RWPE2 (cell line): ENCODE results near the gene TRPM2.

Experiments used
- ATAC-seq: fragments of 200-7000 bp; cut with Tn5 transposase; 3 replicates; pipeline ENCODE4 v1.9.1; 2021; ENCODE audit warnings: low read depth
- DNase-seq: peaks from one replicate; pipeline ENCODE4 v3.0.0-alpha.2; 2020; ENCODE audit warnings: low spot score
- H3K27ac ChIP-seq: fragments of 450-650 bp; 2 replicates; pipeline ENCODE4 v1.5.1; 2017; ENCODE audit warnings: mild to moderate bottlenecking; ENCODE audit not compliant: poor library complexity, severe bottlenecking
- H3K27me3 ChIP-seq: fragments of 250-450 bp; sonication (Bioruptor Pico); 2 replicates; pipeline ENCODE4 v1.5.1; 2021; ENCODE audit warnings: mild to moderate bottlenecking, moderate library complexity; ENCODE audit not compliant: insufficient read depth, poor library complexity, severe bottlenecking
- H3K36me3 ChIP-seq: fragments of 250-450 bp; sonication (Bioruptor Pico); 2 replicates; pipeline ENCODE4 v1.5.1; 2020; ENCODE audit warnings: low read depth, mild to moderate bottlenecking, moderate library complexity
- H3K4me1 ChIP-seq: fragments of 250-450 bp; sonication (Bioruptor Pico); 2 replicates; pipeline ENCODE4 v1.5.1; 2021; ENCODE audit warnings: mild to moderate bottlenecking, moderate library complexity; ENCODE audit not compliant: insufficient read depth, poor library complexity, severe bottlenecking
- H3K4me3 ChIP-seq: fragments of 250-450 bp; sonication (Bioruptor Pico); 2 replicates; pipeline ENCODE4 v1.5.1; 2021; ENCODE audit warnings: mild to moderate bottlenecking, moderate library complexity; ENCODE audit not compliant: severe bottlenecking
- H3K9me3 ChIP-seq: fragments of 250-450 bp; sonication (Bioruptor Pico); 2 replicates; pipeline ENCODE4 v1.5.1; 2021; ENCODE audit warnings: mild to moderate bottlenecking, moderate library complexity; ENCODE audit not compliant: severe bottlenecking
- TF ChIP-seq, protein P1 (sequence below): fragments of 450-650 bp; IDR thresholded peaks from one replicate; pipeline ENCODE4 v1.5.1; 2017; ENCODE audit warnings: mild to moderate bottlenecking, moderate library complexity; ENCODE audit not compliant: poor library complexity, severe bottlenecking

TRPM2 gene

DNA sequence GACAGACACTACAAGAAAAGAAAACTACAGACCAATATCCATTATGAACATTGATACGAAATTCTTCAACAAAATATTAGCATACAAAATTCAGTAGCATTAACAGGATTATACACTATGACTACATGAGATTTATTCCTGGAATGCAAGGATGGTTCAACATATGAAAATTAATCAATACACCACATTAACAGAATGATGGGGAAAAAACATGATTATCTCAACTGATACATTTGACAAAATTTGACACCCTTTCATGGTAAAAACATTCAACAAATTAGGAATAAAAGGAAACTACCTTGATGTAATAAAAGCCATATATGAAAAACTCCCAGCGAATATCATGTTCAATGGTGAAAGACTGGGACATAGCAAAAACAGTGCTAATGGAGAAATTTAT is 31.5 kb downstream of the TRPM2 start:
- TF ChIP-seq, protein P1, sequence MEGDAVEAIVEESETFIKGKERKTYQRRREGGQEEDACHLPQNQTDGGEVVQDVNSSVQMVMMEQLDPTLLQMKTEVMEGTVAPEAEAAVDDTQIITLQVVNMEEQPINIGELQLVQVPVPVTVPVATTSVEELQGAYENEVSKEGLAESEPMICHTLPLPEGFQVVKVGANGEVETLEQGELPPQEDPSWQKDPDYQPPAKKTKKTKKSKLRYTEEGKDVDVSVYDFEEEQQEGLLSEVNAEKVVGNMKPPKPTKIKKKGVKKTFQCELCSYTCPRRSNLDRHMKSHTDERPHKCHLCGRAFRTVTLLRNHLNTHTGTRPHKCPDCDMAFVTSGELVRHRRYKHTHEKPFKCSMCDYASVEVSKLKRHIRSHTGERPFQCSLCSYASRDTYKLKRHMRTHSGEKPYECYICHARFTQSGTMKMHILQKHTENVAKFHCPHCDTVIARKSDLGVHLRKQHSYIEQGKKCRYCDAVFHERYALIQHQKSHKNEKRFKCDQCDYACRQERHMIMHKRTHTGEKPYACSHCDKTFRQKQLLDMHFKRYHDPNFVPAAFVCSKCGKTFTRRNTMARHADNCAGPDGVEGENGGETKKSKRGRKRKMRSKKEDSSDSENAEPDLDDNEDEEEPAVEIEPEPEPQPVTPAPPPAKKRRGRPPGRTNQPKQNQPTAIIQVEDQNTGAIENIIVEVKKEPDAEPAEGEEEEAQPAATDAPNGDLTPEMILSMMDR: no peak
- DNase-seq (no peak), ATAC-seq (no peak)
- H3K27ac ChIP-seq: no peak overlapping the region
- H3K27me3 ChIP-seq: peaks cover 4% of the 10 kb centered on the region
- H3K4me3 ChIP-seq: no peak overlapping the region
- no peaks in the 10 kb centered on the region for H3K4me1 ChIP-seq
- H3K9me3 ChIP-seq: peaks cover 4% of the 10 kb centered on the region
- no peaks in the 10 kb centered on the region for H3K36me3 ChIP-seq

DNA sequence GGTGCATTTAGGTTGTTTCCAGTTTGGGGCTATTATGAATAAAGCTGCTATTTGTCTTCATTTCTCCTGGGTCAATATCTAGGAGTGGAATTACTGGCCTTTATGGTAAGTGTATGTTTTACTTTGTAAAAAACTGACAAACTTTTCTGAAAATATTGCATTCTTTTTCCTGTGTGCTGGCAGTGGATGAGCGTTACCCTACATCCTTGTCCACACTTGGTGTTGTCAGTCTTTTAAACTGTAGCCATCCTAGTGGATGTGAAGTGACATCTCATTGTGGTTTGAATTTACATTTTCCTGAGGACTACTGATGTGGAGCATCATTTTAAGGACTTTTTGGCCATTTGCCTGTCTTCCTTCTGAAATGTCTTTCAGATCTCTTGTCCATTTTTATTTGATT is 35.9 kb downstream of the TRPM2 start:
- ATAC-seq (no peak), DNase-seq (no peak)
- no peaks in the 10 kb centered on the region for H3K4me1 ChIP-seq
- H3K4me3 ChIP-seq: no peak overlapping the region
- no peaks in the 10 kb centered on the region for H3K36me3 ChIP-seq
- TF ChIP-seq, protein P1: no peak
- H3K27ac ChIP-seq: no peak overlapping the region
- peaks cover 4% of the 10 kb centered on the region for H3K9me3 ChIP-seq
- no peaks in the 10 kb centered on the region for H3K27me3 ChIP-seq

DNA sequence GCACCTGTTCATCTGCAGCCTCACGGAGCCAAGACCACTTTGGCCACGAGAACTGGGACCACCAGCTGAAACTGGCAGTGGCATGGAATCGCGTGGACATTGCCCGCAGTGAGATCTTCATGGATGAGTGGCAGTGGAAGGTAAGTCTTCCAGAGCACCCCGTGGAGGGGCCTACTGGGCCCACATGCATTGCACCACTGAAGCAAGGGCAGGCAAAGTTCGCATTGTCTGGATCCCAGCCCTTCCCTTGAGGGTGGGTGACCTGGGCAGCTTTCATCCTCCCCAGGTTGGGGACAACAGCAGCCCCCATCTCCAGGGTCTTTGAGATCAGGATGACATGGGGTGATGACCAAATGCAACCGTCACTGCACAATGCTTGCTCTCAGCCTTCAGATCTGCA is 37.5 kb downstream of the TRPM2 start:
- Histone ChIP-seq H3K9me3 (peaks cover 2% of the 10 kb centered on the region), H3K4me1 (no peaks in the 10 kb centered on the region), H3K27ac (no peak overlapping the region), H3K4me3 (no peak overlapping the region), H3K27me3 (no peaks in the 10 kb centered on the region), H3K36me3 (no peaks in the 10 kb centered on the region)
- ATAC-seq (no peak), DNase-seq (no peak)
- TF ChIP-seq, protein P1: no peak

DNA sequence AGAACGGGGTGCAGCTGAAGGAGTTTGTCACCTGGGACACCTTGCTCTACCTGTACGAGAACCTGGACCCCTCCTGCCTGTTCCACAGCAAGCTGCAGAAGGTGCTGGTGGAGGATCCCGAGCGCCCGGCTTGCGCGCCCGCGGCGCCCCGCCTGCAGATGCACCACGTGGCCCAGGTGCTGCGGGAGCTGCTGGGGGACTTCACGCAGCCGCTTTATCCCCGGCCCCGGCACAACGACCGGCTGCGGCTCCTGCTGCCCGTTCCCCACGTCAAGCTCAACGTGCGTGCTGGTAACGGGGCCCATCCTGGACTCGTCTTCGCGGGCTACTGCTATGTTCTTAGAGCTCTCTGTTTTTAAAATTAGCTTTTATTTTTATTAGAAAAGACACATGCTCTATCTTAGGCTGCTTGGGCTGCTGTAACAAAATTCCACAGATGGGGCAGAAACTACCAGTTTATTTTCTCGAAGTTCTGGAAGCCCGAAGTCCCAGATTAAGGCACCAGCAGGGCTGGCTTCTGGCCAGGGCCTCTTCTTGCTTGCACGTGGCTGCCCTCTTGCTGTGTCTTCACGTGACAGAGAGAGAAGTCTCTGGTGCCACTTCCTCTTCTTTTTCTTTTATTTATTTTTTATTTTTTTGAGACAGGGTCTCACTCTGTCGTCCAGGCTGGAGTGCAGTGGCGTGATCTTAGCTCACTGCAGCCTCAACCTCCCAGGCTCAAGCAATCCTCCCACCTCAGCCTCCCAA is 38.1 kb downstream of the TRPM2 start:
- Histone ChIP-seq H3K9me3 (no peaks in the 10 kb centered on the region), H3K4me3 (no peak overlapping the region), H3K27me3 (no peaks in the 10 kb centered on the region), H3K4me1 (no peaks in the 10 kb centered on the region), H3K36me3 (no peaks in the 10 kb centered on the region), H3K27ac (no peak overlapping the region)
- ATAC-seq (no peak), DNase-seq (no peak)
- TF ChIP-seq, protein P1: no peak

DNA sequence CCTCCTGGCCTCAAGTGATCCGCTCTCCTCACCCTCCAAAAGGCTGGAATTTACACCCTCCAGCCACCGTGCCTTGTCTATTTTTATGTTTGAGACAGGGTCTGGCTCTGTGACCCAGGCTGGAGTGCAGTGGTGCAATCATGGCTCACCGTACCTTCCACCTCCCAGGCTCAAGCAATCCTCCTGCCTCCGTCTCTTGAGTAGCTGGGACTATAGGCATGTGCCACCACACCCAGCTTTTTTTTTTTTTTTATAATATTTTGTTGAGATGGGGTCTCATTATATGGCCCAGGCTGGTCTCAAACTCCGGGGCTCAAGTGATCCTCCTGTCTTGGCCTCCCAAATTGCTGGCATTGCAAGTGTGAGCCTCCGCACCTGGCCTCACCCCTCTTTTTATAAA is 38.8 kb downstream of the TRPM2 start:
- no peak overlapping the region for H3K4me3 ChIP-seq
- no peak for DNase-seq
- no peaks in the 10 kb centered on the region for H3K4me1 ChIP-seq
- no peak for ATAC-seq
- no peak overlapping the region for H3K27ac ChIP-seq
- TF ChIP-seq, protein P1: no peak
- no peaks in the 10 kb centered on the region for H3K9me3 ChIP-seq
- no peaks in the 10 kb centered on the region for H3K36me3 ChIP-seq
- H3K27me3 ChIP-seq: no peaks in the 10 kb centered on the region
